HepG2 (cell line): ENCODE results near the gene RPAP2. TPM values are rescaled to one million over a fixed set of nuclear protein-coding genes. Genes with fewer than 3 reads are reported as not detected.

Experiments used
- ATAC-seq: fragments of 200-7000 bp; cut with Tn5 transposase; 3 replicates; pipeline ENCODE4 v1.9.1; 2020; ENCODE audit warnings: mild to moderate bottlenecking, moderate library complexity
- BruUV-seq: library from RNA; stranded (reverse); fragments of 400-500 nt; replicated peaks from 2 replicates; lab custom pipeline; 2021; lab: Mats Ljungman, UMichigan
- CTCF ChIA-PET: fragments of 300-600 bp; formaldehyde crosslinking; extraction: SDS; loops from one replicate; lab custom pipeline; 2021; ENCODE audit warnings: low total read pairs, inconsistent platforms, low intra/inter-chr PET ratio; lab: Yijun Ruan, JAX
- POLR2A ChIA-PET: fragments of 350-600 bp; sonication (Branson Sonifier 250); formaldehyde crosslinking; loops from one replicate; lab custom pipeline; 2020; ENCODE audit warnings: antibody characterized with exemption, inconsistent platforms; lab: Yijun Ruan, JAX
- DNase-seq: peaks from one replicate; pipeline ENCODE4 v3.0.0-alpha.2; 2015; ENCODE audit warnings: low spot score
- FAIRE-seq: peaks from 3 replicates; lab custom pipeline; 2011; peaks lifted over from hg19 to GRCh38; lab: Jason Lieb, UNC
- H2AFZ ChIP-seq: one replicate; pipeline ENCODE4 v1.6.1; 2011; ENCODE audit warnings: low read length, inconsistent platforms
- H3K27ac ChIP-seq: fragments of 300-600 bp; 3 replicates; pipeline ENCODE4 v1.8.0; 2011; ENCODE audit warnings: mixed run types, mild to moderate bottlenecking, mixed read lengths, low read length, inconsistent platforms; ENCODE audit not compliant: insufficient read depth; ENCODE audit errors: extremely low read length
- H3K27me3 ChIP-seq, 2 experiments: fragments of 200-600 bp in 1 of 2; 2 replicates in 1 of 2; 3 replicates in 1 of 2; pipeline versions ENCODE4 v1.6.0 to v1.8.0; 2011; ENCODE audit warnings: low read length in 2 of 2, mild to moderate bottlenecking in 2 of 2, moderate library complexity in 2 of 2, inconsistent platforms in 1 of 2; ENCODE audit not compliant: insufficient read depth in 2 of 2, control insufficient read depth in 1 of 2
- H3K36me3 ChIP-seq, 2 experiments: fragments of 200-600 bp in 1 of 2; replicated peaks in 1 of 2; 2 replicates in 1 of 2; 3 replicates in 1 of 2; pipeline versions ENCODE4 v1.5.1 to v1.8.0; 2011; ENCODE audit warnings: low read length in 2 of 2, inconsistent platforms in 1 of 2; ENCODE audit not compliant: insufficient read depth in 2 of 2, control insufficient read depth in 1 of 2
- H3K4me1 ChIP-seq: 2 replicates; pipeline ENCODE4 v1.5.1; 2012; ENCODE audit warnings: low read length, inconsistent platforms; ENCODE audit not compliant: insufficient read depth
- H3K4me2 ChIP-seq: 2 replicates; pipeline ENCODE4 v1.6.0; 2011; ENCODE audit warnings: low read depth, low read length, inconsistent platforms
- H3K4me3 ChIP-seq, 3 experiments: fragments of 200-600 bp in 1 of 3; sonication (generic), shearing (Covaris generic) in 1 of 3; replicated peaks in 1 of 3; 2 replicates each; pipeline ENCODE4 v1.5.1; 2011 to 2016; ENCODE audit warnings: low read length in 3 of 3, inconsistent platforms in 2 of 3, low read depth in 2 of 3, mild to moderate bottlenecking in 2 of 3, control low read depth in 1 of 3, mixed read lengths in 1 of 3; ENCODE audit not compliant: insufficient read depth in 1 of 3
- H3K79me2 ChIP-seq: one replicate; pipeline ENCODE4 v1.6.1; 2011; ENCODE audit warnings: low read length, inconsistent platforms; ENCODE audit not compliant: insufficient read depth
- H3K9ac ChIP-seq: 2 replicates; pipeline ENCODE4 v1.6.0; 2011; ENCODE audit warnings: mild to moderate bottlenecking, low read depth, low read length, inconsistent platforms; ENCODE audit not compliant: insufficient read depth
- H3K9me3 ChIP-seq: 2 replicates; pipeline ENCODE4 v1.5.1; 2012; ENCODE audit warnings: mild to moderate bottlenecking, low read length
- H4K20me1 ChIP-seq: 2 replicates; pipeline ENCODE4 v1.6.0; 2011; ENCODE audit warnings: inconsistent platforms, mild to moderate bottlenecking, low read length, moderate library complexity; ENCODE audit not compliant: insufficient read depth
- BHLHE40 ChIP-seq: IDR thresholded peaks from 2 replicates; pipeline ENCODE4 v1.6.1; 2011; ENCODE audit warnings: low read length, improper control_type of control experiment
- CBX5 ChIP-seq: sonication (generic); formaldehyde crosslinking; IDR thresholded peaks from 2 replicates; pipeline ENCODE4 v1.4.0; 2020; ENCODE audit warnings: missing genetic modification reagents, borderline replicate concordance
- CC2D1A ChIP-seq: sonication (generic); formaldehyde crosslinking; IDR thresholded peaks from 2 replicates; pipeline ENCODE4 v1.8.1; 2023; ENCODE audit warnings: mild to moderate bottlenecking, missing genetic modification reagents
- CREB3 ChIP-seq: sonication (generic); formaldehyde crosslinking; IDR thresholded peaks from 2 replicates; pipeline ENCODE4 v1.5.0; 2020; ENCODE audit warnings: missing genetic modification reagents
- EP300 ChIP-seq, 3 experiments: sonication (generic) in 1 of 3; formaldehyde crosslinking in 1 of 3; IDR thresholded peaks; 2 replicates each; pipeline versions ENCODE4 v1.5.1 to v1.6.1; 2011 to 2020; ENCODE audit warnings: low read depth in 2 of 3, low read length in 2 of 3, borderline replicate concordance in 1 of 3, improper control_type of control experiment in 1 of 3, mild to moderate bottlenecking in 1 of 3, missing genetic modification reagents in 1 of 3, moderate library complexity in 1 of 3
- GATAD2A ChIP-seq: IDR thresholded peaks from 2 replicates; pipeline ENCODE4 v1.6.1; 2016
- JUND ChIP-seq: sonication (generic); formaldehyde crosslinking; IDR thresholded peaks from 2 replicates; pipeline ENCODE4 v1.8.0; 2022; ENCODE audit warnings: mild to moderate bottlenecking, missing genetic modification reagents
- MED13 ChIP-seq: sonication (generic); formaldehyde crosslinking; IDR thresholded peaks from 2 replicates; pipeline ENCODE4 v1.5.0; 2020; ENCODE audit warnings: missing genetic modification reagents
- NR2F6 ChIP-seq, 2 experiments: IDR thresholded peaks; 2 replicates each; pipeline ENCODE4 v1.6.1; 2016; ENCODE audit warnings: antibody characterized with exemption in 1 of 2, mild to moderate bottlenecking in 1 of 2
- PCBP1 ChIP-seq: fragments of 200-400 bp; formaldehyde crosslinking; IDR thresholded peaks from 2 replicates; pipeline ENCODE4 v1.6.1; 2017; ENCODE audit warnings: mild to moderate bottlenecking, low read depth, low read length, borderline replicate concordance
- RARG ChIP-seq: sonication (generic); formaldehyde crosslinking; IDR thresholded peaks from 2 replicates; pipeline ENCODE4 v1.4.0; 2020; ENCODE audit warnings: low read depth, mild to moderate bottlenecking, missing genetic modification reagents
- SIX1 ChIP-seq: sonication (generic); formaldehyde crosslinking; IDR thresholded peaks from 2 replicates; pipeline ENCODE4 v1.4.0; 2020; ENCODE audit warnings: missing genetic modification reagents, borderline replicate concordance
- SIX4 ChIP-seq: sonication (generic); formaldehyde crosslinking; IDR thresholded peaks from 2 replicates; pipeline ENCODE4 v1.4.0; 2020; ENCODE audit warnings: missing genetic modification reagents
- ZHX2 ChIP-seq, 2 experiments: sonication (generic) in 1 of 2; formaldehyde crosslinking in 1 of 2; IDR thresholded peaks; 2 replicates each; pipeline versions ENCODE4 v1.6.1 to v1.9.0; 2014 to 2022; ENCODE audit warnings: antibody characterized with exemption in 1 of 2, borderline replicate concordance in 1 of 2, inconsistent platforms in 1 of 2, low read depth in 1 of 2, missing genetic modification reagents in 1 of 2
- ZNF605 ChIP-seq: sonication (generic); formaldehyde crosslinking; IDR thresholded peaks from 2 replicates; pipeline ENCODE4 v1.8.0; 2022; ENCODE audit warnings: mild to moderate bottlenecking, missing genetic modification reagents
- ZNF678 ChIP-seq: sonication (generic); formaldehyde crosslinking; IDR thresholded peaks from 2 replicates; pipeline ENCODE4 v1.4.0; 2020; ENCODE audit warnings: mild to moderate bottlenecking, missing genetic modification reagents
- ZNF776 ChIP-seq: sonication (generic); formaldehyde crosslinking; IDR thresholded peaks from 2 replicates; pipeline ENCODE4 v1.4.0; 2020; ENCODE audit warnings: mild to moderate bottlenecking, missing genetic modification reagents
- WGBS: methylation state at CpG from one replicate; pipeline ENCODE4 v1.1.6; 2017; ENCODE audit warnings: low lambda C conversion rate; 5-methylcytosine and 5-hydroxymethylcytosine counted together
- in situ Hi-C: cut with HindIII; loops from 2 replicates; pipeline ENCODE4 v1.10.0; 2017; ENCODE audit warnings: low pct_unique_long_range_greater_than_20kb; ENCODE audit not compliant: extremely low pct_ligation_motif_present
- intact Hi-C: fragments of 100-400 bp; cut with micrococcal nuclease; formaldehyde crosslinking; loops from one replicate; pipeline ENCODE4 v1.10.0; 2022; ENCODE audit not compliant: unreplicated experiment
- polyA plus RNA-seq, 8 experiments: library from polyadenylated mRNA; depleted of rRNA in 3 of 8; stranded (reverse) in 7 of 8; unstranded in 1 of 8; fragments of >200 nt; fragmentation: Illumina TruSeq in 4 of 8; extraction: Trizol in 4 of 8; gene quantifications; 2 replicates each; pipeline versions ENCODE4 v1.2.1 to v1.2.3, GENCODE V29; 2011 to 2016; ENCODE audit warnings: low read depth in 4 of 8, missing spikeins in 1 of 8, mixed read lengths in 1 of 8; ENCODE audit not compliant: insufficient read depth in 1 of 8
- total RNA-seq, 5 experiments: library from RNA; depleted of rRNA; stranded (reverse); fragments of >200 nt; fragmentation: Illumina TruSeq; extraction: Trizol; gene quantifications; 2 replicates each; pipeline ENCODE4 v1.2.3, GENCODE V29; 2016; ENCODE audit warnings: low read depth in 1 of 5

RPAP2 gene
- total and polyA plus RNA-seq, 2 of the 13 experiments (the other 11 are each of a cell fraction or from before 2014, with no cell fraction given) = 10.0 to 34.8 TPM

- Histone ChIP-seq H2AFZ (peak overlapping the region; percentile 85), H3K79me2 (no peaks in the 10 kb centered on the region), H3K27me3 (peaks cover 0 to 4% of the 10 kb centered on the region in 2 experiments; a peak in 1 of 5 replicates), H3K4me2 (peak overlapping the region; percentile 84), H3K36me3 (no peaks in the 10 kb centered on the region), H3K9ac (peak overlapping the region; percentile 79), H3K4me3 (peak overlapping the region; percentile 54 to 76 (median 61)), H3K4me1 (peaks cover 23% of the 10 kb centered on the region), H3K9me3 (no peaks in the 10 kb centered on the region), H4K20me1 (no peaks in the 10 kb centered on the region), H3K27ac (peak overlapping the region; percentile 82)
- 4% methylated on average over 24 of the region's 32 CpGs for WGBS
- DNase-seq (peak; percentile 96), ATAC-seq (peak; percentile 98), FAIRE-seq (peak; percentile 83)
- intact Hi-C loops (no loop called here), in situ Hi-C loops (no loop called here)
- ChIA-PET CTCF (no interaction called here), POLR2A (interaction anchor here (0.8 to 2.1 kb wide), 11 partner anchors 9 to 390 kb away, joined by 3 to 24 read pairs (median 4); partner anchors contain the start of genes EVI5, GFI1, GLMN and RPAP2)
- BruUV-seq = no TSS peak
- 0 out of 2 replicates have a peak, but pooled peaks have one; percentile 9 for TF ChIP-seq ZHX2 (IDR thresholded peaks at IDR 0.05; ENCODE audit: low read depth)
- TF ChIP-seq ZHX2 (CRISPR knock-in tag; IDR thresholded peaks at IDR 0.05; ENCODE audit: borderline replicate concordance) = peak; percentile 63; the same call in 1 of the 2 replicates
- no peak for TF ChIP-seq ZNF776 (CRISPR knock-in tag)
- peak; percentile 72; the same call in 1 of the 2 replicates for TF ChIP-seq MED13 (CRISPR knock-in tag)
- TF ChIP-seq ZNF605 (CRISPR knock-in tag) = peak; percentile 97
- TF ChIP-seq EP300 (IDR thresholded peaks at IDR 0.05; ENCODE audit: low read depth in 2 of 2, low read length in 2 of 2) = peak; percentile 25 to 80; a peak in 2 of 4 replicates
- TF ChIP-seq EP300 (CRISPR knock-in tag; IDR thresholded peaks at IDR 0.05; ENCODE audit: borderline replicate concordance) = peak; percentile 70
- no peak for TF ChIP-seq CC2D1A (CRISPR knock-in tag)
- peak; percentile 95; the same call in 1 of the 2 replicates for TF ChIP-seq ZNF678 (CRISPR knock-in tag)
- 0 out of 2 replicates have a peak, but pooled peaks have one; percentile 54 for TF ChIP-seq CREB3 (CRISPR knock-in tag)
- peak; percentile 80 for TF ChIP-seq GATAD2A (CRISPR knock-in tag)
- TF ChIP-seq NR2F6 (IDR thresholded peaks at IDR 0.05) = no peak
- TF ChIP-seq NR2F6 (CRISPR knock-in tag; IDR thresholded peaks at IDR 0.05) = peak; percentile 39
- TF ChIP-seq BHLHE40 = peak; percentile 55; the same call in 1 of the 2 replicates
- peak; percentile 46; the same call in 1 of the 2 replicates for TF ChIP-seq SIX1 (CRISPR knock-in tag)
- peak; percentile 75 for TF ChIP-seq SIX4 (CRISPR knock-in tag)
- no peak for TF ChIP-seq PCBP1
- peak; percentile 43; the same call in 1 of the 2 replicates for TF ChIP-seq JUND (CRISPR knock-in tag)
- peak; percentile 62; the same call in 1 of the 2 replicates for TF ChIP-seq CBX5 (CRISPR knock-in tag)
- no peak for TF ChIP-seq RARG (CRISPR knock-in tag)
These were observed 143.0 kb downstream of the RPAP2 start for GRCh38 chr1:92441697-92442342.
